PC-9 (cell line): ENCODE data around the gene SLC6A1.

Experiments used
- CTCF ChIP-seq: fragments of 200-600 bp; sonication (generic); conservative IDR thresholded peaks from 2 replicates; pipeline ENCODE4 v1.6.1; 2017; ENCODE audit warnings: mixed run types, antibody characterized with exemption, mild to moderate bottlenecking, moderate library complexity
- EZH2 ChIP-seq: fragments of 200-600 bp; sonication (generic); IDR thresholded peaks from 2 replicates; pipeline ENCODE4 v1.8.0; 2017; ENCODE audit warnings: antibody characterized with exemption, low read depth

- TF ChIP-seq CTCF = no peak
- TF ChIP-seq EZH2 = no peak
Measured at GRCh38 chr3:10995871-10996270, 3.3 kb downstream of the SLC6A1 start.
